G401 (cell line): ENCODE data around the gene PRAMEF13. TPM values are rescaled to one million over a fixed set of nuclear protein-coding genes. Genes with fewer than 3 reads are reported as not detected.
"Not testable (repeated sequence)": the region's sequence is repeated elsewhere in the genome, so short reads cannot be mapped to it uniquely, and the experiment has no call there.

Experiments
- DNase-seq: peaks from one replicate; pipeline ENCODE4 v3.0.0-alpha.2; 2015; ENCODE audit warnings: low spot score
- in situ Hi-C: cut with HindIII; loops from 2 replicates; pipeline ENCODE4 v1.10.0; 2016; ENCODE audit warnings: low sequenced_read_pairs, mixed read lengths
- total RNA-seq: library from RNA; depleted of rRNA; stranded (reverse); fragments of >200 nt; shearing (Covaris generic); gene quantifications from 2 replicates; pipeline ENCODE4 v1.2.3, GENCODE V29; 2014; rRNA removed

Gene PRAMEF13, protein sequence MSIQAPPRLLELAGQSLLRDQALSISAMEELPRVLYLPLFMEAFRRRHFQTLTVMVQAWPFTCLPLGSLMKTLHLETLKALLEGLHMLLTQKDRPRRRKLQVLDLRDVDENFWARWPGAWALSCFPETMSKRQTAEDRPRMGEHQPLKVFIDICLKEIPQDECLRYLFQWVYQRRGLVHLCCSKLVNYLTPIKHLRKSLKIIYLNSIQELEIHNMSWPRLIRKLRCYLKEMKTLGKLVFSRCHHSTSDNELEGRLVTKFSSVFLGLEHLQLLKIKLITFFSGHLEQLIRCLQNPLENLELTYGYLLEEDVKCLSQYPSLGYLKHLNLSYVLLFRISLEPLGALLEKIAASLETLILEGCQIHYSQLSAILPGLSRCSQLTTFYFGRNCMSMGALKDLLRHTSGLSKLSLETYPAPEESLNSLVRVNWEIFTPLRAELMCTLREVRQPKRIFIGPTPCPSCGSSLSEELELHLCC
- total RNA-seq = 0.64 TPM in 1 of 2 replicates, not detected in the other

DNA sequence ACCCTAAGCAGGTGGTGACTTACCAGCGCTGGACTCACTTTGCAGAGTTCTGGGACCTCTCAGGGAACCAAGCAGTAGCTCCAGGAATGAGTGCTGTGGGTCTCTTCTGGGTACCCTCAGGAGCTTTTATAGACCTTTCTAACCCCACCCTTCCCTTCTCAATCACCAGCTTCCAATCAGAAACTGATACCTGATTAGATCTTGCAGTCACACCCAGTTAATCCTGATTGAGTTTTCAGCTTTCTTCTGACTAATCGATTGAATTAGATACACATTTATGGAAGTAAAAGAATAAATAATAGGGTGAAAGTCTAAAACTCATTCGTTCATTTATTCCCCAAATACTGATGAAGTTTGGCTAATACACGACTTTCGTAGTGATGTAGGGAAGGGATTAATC lies at the start of gene PRAMEF13:
Gene PRAMEF13, minus strand, starts transcription at position 101 of the 400 bp plus-strand sequence. CDS start 1,820 bp downstream, outside the sequence.
- in situ Hi-C loops, DNase-seq: not testable (repeated sequence)

DNA sequence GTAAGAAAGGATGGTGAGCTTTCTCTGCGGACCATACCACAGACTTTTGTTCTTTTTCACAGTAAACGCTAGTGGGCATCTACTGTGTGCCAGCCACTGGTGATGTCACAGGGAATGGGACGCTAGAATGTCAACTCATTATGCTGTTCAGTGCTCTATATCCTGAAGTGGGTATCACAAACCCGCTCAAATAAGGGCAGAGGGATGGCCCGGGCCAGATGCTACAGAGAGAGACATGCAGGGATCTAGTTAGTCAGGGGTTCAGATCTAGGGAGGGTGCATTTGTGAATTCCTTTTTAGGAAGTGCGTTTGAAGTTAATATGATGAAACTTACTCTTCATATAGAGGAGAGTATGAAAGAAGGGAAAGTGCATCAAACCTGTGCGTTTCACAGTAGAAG lies 45.9 kb upstream of the PRAMEF13 start:
- in situ Hi-C loops, DNase-seq: not testable (repeated sequence)

DNA sequence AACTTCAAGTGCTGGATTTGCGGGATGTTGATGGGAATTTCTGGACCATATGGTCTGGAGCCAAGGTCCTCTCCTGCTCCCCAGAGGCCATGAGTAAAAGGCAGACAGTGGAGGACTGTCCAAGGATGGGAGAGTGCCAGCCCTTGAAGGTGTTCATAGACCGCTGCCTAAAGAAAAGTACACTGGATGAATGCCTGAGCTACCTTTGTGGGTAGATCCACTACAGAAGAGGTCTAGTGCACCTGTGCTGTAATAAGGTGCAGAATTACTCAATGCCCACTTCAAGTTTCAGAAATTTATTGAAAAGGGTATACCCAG lies 45.3 kb upstream of the PRAMEF13 start:
- in situ Hi-C loops, DNase-seq: not testable (repeated sequence)

DNA sequence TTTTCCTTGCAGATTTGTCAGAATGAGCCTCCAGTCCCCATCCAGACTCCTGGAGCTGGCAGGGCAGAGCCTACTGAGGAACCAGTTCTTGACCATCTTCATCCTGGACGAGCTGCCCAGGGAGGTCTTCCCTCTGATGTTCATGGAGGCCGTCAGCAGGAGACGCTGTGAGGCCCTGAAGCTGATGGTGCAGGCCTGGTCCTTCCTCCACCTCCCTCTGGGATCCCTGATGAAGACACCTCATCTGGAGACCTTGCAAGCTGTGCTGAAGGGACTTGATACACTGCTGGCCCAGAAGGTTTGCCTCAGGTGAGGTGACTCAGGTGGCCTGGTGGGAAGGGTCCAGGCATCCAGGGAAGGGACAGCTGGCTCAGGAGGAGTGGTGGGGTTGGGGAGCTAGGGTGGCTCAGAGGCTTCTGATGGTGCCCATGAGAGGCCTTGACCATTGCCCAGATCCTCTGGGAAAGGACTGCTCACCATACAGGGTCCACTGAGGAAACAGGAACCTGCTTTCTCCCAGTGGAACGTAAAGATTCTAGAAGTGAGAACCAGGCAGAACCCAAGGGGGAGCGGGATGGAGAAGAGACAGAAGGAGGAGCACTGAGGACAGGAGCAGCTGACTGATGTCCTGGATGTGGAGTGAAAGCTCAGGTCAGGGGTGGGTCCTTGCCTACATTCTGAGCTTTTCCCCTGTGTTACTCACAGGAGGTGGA lies 44.8 kb upstream of the PRAMEF13 start:
- DNase-seq, in situ Hi-C loops: not testable (repeated sequence)

DNA sequence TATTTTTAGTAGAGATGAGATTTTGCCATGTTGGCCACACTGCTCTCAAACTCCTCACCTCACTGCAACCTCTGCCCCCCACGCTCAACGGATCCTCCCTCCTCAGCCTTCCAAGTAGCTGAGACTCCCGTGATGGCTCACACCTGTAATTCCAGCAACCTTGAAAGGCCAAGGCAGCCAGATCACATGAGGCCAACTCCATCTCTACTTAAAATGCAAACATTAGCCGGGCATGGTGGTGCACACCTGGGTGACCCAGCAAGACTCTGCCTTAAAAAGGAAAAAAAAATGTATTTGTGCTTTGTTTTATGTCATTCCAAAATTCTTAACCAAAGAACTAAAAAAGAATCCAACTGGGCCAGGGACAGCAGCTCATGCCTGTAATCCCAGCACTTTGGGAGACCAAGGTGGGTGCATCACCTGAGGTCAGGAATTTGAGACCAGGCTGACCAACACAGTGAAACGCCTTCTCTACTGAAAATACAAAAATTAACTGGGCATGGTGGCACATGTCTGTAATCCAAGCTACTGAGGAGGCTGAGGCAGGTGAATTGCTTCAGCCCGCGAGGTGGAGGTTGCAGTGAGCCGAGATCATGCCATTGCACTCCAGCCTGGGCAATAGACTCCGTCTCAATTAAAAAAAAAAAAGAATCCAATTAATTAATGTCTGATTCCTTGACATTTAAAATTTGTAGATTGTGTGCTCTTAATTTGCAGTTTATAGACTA lies 42.5 kb upstream of the PRAMEF13 start:
- DNase-seq, in situ Hi-C loops: not testable (repeated sequence)

DNA sequence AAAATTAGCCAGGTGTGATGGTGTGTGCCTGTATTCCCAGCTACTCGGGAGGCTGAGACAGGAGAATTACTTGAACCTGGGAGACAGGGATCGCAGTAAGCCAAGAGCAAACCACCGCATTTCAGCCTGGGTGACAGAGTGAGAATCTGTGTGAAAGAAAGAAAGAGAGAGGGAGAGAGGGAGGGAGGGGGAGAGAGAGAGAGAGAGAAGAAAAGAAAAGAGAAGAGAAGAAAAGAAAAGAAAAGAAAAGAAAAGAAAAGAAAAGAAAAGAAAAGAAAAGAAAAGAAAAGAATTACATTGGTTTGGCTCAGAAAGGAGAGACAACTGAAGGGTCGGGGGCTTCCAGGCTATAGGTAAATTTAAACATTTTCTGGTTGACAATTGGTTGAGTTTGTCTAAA lies 38.4 kb upstream of the PRAMEF13 start:
- DNase-seq, in situ Hi-C loops: not testable (repeated sequence)

DNA sequence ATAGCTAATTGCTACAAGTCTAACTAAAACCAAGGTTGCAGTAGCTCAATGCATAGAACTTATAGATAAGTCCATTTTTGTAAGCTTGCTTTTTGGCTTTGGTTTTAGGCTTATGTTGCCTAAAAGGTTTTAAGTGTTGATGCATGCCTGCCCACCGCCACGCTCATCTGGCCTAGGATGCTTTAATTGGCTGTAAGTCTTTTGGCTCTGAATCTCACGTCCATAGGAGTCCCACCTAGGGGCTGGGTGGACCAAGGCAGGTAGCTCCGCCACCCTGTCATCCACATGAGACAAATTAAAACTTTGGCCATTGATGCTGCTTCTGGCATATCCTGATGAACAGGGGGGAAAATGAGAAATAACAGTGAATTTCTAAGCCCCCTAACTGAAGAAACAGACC lies 36.4 kb upstream of the PRAMEF13 start:
- in situ Hi-C loops, DNase-seq: not testable (repeated sequence)

DNA sequence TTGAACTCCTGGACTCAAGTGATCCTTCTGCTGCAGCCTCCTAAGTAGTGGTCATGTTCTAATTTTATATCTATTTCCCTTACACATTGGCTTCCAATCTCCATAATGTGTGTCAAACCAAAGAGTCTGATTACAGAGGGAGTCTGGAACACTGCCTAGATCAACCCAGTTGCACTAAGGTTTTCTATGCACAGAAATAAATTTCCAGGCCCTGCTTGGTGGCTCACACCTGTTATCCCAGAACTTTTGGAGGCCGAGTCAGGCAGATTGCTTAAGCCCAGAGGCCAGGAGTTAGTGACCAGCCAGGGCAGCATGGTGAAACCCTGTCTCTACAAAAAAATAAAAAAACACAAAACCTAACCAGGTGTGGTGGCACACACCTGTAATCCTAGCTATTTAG lies 32.8 kb upstream of the PRAMEF13 start:
- in situ Hi-C loops, DNase-seq: not testable (repeated sequence)

DNA sequence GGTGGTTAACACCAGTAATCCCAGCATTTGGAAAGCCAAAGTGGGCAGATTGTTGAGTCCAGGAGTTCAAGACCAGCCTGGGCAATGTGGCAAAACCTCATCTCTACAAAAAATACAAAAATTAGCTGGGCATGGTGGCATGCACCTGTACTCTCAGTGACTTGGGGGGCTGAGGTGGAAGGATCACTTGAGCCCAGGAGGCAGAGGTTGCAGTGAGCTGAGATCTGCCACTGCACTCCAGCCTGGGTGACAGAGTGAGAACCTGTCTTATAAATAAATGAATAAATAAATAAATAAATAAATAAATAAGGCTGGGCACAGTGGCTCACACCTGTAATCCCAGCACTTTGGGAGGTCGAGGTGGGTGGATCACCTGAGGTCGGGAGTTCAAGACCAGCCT lies 30.8 kb upstream of the PRAMEF13 start:
- in situ Hi-C loops, DNase-seq: not testable (repeated sequence)

DNA sequence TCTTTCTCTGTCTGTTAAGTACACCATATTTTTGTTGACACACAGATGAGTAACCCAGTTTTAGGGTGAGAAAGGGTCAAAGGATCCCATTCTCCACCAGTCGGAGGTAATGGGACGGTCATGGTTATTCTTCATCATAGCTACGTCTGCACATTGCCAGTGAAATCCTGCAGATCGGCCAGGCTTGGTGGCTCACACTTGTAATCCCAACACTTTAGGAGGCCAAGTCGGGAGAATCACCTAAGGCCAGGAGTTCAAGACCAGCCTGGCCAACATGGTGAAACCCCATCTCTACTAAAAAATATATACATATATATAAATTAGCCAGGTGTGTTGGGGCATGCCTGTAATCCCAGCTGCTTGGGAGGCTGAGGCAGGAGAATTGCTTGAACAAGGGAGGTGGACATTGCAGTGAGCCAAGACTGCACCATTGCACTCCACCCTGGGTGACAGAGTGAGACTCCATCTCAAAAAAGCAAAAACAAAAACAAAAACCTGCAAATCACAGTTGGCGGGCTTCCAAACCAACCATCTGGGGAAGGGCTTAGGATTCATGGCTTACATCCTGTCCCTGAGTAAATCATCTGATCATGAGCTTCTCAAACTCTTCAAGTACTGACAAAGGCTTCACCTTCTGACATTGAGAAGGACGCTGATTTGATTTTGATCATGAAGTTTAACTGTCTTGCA lies 30.0 kb upstream of the PRAMEF13 start:
- in situ Hi-C loops, DNase-seq: not testable (repeated sequence)

DNA sequence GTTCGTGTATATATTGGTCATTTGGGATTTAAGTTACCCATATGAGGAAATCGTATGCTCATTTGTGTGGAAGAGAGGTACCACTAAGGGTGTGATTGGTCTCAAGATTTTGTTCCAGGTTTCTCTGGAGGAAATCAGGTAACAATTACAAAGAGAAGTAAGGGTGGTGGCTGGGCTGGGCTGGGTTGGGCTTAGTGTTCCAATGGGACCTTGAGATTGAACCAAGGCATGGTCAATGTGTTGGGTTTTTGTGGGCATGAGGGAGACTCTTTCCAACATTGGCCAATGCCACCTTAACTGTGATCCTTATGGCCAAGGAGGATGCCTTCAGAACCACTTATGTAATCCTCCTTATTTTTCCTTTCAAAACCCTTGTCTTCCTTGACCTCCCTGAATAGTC lies 29.4 kb upstream of the PRAMEF13 start:
- in situ Hi-C loops, DNase-seq: not testable (repeated sequence)

DNA sequence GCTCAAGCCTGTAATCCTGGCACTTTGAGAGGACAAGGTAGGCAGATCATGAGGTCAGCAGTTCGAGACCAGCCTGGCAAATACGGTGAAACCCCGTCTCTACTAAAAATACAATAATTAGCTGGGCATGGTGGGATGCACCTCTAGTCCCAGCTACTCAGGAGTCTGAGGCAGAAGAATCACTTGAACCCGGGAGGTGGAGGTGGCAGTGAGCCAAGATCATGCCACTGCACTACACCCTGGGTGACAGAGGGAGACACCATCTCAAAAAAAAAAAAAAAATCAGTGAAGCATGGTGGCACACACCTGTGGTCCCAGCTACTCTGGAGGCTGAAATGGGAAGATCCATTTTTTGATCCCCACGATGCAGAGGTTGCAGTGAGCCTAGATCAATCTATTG lies 28.9 kb upstream of the PRAMEF13 start:
- DNase-seq, in situ Hi-C loops: not testable (repeated sequence)

DNA sequence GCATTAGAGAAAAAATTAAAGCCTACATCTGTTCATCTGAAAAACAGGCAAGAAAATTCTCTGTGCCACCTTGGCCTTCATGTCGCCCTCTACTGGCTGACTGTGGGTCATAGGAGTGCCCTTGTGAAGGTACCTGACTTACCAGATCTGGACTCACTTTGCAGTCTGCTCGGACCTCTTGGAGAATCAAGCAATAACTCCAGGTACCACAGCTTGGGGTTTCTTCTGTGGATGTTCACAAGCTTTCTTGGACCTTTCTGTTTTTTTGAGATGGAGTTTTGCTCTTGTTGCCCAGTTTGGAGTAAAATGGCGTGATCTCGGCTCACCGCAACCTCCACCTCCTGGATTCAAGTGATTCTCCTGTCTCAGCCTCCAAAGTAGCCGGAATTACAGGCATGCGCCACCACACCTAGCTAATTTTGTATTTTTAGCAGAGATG lies 27.2 kb upstream of the PRAMEF13 start:
- in situ Hi-C loops = no loop called here
- DNase-seq = no peak

DNA sequence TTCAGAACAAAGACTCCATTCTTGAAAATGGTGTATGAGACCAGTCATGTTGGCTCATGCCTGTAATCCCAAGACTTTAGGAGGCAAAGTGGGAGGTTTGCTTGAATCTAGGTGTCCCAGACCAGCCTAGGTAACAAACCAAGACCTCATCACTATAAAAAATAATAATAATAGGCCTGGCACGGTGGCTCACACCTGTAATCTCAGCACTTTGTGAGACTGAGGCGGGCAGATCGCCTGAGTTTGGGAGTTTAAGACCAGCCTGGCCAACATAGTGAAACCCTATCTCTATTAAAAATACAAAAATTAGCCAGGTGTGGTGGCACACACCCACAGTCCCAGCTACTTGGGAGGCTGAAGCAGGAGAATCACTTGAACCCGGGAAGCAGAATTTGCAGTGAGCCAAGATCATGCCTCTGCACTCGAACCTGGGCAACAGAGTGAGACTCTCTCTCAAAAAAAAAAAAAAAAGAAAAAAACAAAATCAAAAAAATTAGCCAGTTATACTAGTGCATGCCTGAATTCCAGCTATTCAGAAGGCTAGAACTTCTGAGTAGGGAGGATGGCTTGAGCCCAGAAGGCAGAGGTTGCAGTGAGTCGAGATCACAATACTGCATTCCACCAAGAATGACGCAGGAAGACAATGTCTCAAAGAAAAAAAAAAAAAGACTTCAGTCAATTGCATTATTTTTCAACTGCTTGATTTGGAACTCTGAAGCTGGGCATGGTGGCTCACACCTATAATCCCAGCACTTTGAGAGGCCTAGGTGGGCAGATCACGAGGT lies 26.3 kb upstream of the PRAMEF13 start:
- in situ Hi-C loops, DNase-seq: not testable (repeated sequence)

DNA sequence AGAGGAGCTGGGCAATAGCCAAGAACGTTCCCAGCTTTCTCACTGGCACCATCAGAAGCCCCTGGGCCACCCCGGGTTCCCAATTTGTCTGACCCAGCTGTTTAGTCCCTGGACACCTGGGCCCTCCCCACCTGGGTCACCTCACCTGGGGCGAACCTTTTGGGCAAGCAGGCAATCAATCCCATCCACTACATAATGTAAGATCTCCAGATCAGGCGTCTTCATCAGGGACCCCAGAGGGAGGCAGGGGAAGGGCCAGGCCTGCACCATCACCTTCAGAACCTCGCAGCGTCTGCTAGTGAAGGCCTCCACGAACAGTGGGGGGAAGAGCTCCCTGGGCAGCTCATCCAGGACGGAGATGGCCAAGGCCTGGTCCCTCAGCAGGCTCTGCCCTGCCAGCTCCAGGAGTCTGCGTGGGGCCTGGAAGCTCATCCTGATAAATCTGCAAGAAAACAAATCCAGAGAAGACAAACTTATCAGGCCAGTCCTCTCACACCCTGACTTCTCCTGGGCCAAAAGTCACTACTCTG lies 24.5 kb upstream of the PRAMEF13 start, which contains the start of gene PRAMEF18:
Gene PRAMEF18, minus strand, starts transcription at position 480 of the 530 bp plus-strand sequence. Its CDS starts 48 bp downstream, at position 432.
- in situ Hi-C loops, DNase-seq: not testable (repeated sequence)

DNA sequence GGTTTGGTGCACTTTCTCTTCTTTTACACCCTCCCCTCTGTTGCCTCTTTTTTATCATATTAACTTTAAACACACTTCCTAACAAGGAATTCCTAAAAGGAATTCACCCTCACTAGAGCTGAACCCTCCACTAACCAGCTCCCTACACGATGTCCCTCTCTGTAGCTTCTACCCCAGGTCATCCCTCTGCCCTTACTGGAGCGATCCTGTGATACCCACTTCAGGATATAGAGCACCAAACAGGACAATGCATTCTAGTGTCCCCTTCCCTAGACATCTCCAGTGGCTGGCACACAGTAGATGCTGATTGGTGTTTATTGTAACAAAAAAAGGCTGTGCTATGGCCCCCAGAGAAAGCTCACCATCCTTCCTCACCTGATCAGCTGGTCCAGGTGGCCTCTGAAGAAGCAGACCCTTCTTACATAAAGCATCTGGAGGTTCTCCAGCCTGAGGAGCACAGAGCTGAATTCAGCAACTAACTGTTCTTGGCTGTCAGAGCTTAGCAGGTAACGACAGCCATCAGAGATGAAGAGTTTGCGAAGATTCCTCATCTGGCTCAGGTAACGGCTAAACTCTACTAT lies 23.4 kb upstream of the PRAMEF13 start:
- DNase-seq = no peak
- in situ Hi-C loops = no loop called here

DNA sequence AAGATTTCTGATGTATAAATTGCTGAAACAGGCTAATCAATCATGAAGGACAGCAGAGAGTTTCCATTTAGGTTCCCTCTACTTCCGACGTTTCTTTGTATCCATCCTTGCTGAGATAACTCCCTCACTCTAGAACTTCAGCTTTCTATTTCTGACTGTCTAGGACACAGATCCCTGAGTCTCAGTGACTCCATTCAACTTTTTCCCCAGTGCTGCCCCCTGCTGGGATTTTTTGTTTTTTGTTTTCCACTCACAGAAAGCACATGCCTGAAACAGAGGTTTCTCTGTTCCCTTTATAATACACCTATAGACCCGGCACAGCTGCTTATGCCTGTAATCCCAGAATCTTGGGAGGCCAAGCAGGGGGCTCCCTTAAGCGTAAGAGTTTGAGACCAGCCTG lies 21.6 kb upstream of the PRAMEF13 start:
- DNase-seq, in situ Hi-C loops: not testable (repeated sequence)
